ENCODE data around the gene HSPD1. TPM values are rescaled to one million over a fixed set of nuclear protein-coding genes. Genes with fewer than 3 reads are reported as not detected.

HSPD1 gene
- total RNA-seq, 1 experiment from 2014 or later: 532 TPM

DNA sequence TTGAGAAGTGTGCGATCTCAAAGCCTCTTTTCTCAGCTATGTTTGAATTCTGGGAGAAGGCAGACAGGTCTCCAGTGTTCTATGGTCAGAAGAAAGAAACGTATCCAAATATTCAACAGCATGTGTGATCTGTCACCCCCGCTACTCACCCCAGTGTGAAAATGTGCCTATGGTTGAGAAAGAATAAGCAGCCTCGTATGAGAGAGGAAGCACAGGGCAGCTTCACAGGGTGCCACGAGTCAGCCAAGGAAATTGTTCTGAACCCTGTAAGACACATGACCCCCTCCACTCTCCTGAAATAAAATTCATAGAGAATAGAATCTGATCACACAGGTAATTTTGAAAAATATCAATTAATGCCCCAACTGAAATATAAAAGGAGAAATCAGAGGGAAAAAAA, 56.8 kb downstream of the HSPD1 start:
- Histone ChIP-seq H3K4me2 (no peak overlapping the region), H3K27ac (no peak overlapping the region), H3F3A (ENCODE audit: insufficient read depth, low read depth) (no peaks in the 10 kb centered on the region), H3K4me3 (no peak overlapping the region), H3K4me1 (replicated peaks; ENCODE audit: insufficient read depth) (no peaks in the 10 kb centered on the region), H3K36me3 (ENCODE audit: low read depth) (no peaks in the 10 kb centered on the region), H3K27me3 (ENCODE audit: insufficient read depth, low read depth) (no peaks in the 10 kb centered on the region), H4K20me1 (ENCODE audit: insufficient read depth) (no peaks in the 10 kb centered on the region), H2AFZ (no peak overlapping the region), H3K9me3 (ENCODE audit: insufficient read depth, low read depth) (no peaks in the 10 kb centered on the region), H3K9me2 (ENCODE audit: insufficient read depth) (no peaks in the 10 kb centered on the region), H3K79me2 (ENCODE audit: low read depth) (no peaks in the 10 kb centered on the region)
- BruUV-seq (replicated peaks): no TSS peak
- intact Hi-C loops (cut with micrococcal nuclease; ENCODE audit: unreplicated experiment): no loop called here
- no peak for TF ChIP-seq EZH2 (IDR thresholded peaks at IDR 0.05; ENCODE audit: low read depth)
- TF ChIP-seq, protein P1, sequence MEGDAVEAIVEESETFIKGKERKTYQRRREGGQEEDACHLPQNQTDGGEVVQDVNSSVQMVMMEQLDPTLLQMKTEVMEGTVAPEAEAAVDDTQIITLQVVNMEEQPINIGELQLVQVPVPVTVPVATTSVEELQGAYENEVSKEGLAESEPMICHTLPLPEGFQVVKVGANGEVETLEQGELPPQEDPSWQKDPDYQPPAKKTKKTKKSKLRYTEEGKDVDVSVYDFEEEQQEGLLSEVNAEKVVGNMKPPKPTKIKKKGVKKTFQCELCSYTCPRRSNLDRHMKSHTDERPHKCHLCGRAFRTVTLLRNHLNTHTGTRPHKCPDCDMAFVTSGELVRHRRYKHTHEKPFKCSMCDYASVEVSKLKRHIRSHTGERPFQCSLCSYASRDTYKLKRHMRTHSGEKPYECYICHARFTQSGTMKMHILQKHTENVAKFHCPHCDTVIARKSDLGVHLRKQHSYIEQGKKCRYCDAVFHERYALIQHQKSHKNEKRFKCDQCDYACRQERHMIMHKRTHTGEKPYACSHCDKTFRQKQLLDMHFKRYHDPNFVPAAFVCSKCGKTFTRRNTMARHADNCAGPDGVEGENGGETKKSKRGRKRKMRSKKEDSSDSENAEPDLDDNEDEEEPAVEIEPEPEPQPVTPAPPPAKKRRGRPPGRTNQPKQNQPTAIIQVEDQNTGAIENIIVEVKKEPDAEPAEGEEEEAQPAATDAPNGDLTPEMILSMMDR (conservative IDR thresholded peaks at IDR 0.05): no peak
- ChIA-PET CTCF (no interaction called here), POLR2A (ENCODE audit: unreplicated experiment) (no interaction called here)
- no peak for DNase-seq

DNA sequence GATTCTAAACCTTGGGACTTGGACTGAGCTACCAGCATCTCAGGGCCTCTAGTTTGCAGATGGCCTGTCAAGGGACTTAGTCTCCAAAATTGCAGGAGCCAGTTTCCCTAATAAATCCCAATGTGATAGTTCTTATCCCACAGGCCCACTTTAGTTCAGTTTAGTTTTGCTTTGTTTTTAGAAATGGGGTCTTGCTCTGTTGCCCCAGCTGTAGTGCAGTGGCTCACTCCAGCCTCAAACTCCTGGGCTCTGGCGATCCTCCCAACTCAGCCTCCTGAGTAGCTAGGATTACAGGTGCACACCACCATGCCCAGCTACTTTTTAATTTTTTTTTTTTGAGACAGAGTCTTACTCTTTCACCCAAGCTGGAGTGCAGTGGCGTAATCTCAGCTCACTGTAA, 62.3 kb downstream of the HSPD1 start:
- Histone ChIP-seq H3K27ac (no peak overlapping the region), H3K36me3 (ENCODE audit: low read depth) (0 out of 2 replicates have a peak, but pooled peaks cover 4% of the 10 kb centered on the region), H2AFZ (no peak overlapping the region), H3K79me2 (ENCODE audit: low read depth) (peaks cover 25% of the 10 kb centered on the region), H3K4me1 (replicated peaks; ENCODE audit: insufficient read depth) (peaks cover 18% of the 10 kb centered on the region), H3F3A (ENCODE audit: insufficient read depth, low read depth) (peaks cover 8% of the 10 kb centered on the region), H3K9me3 (ENCODE audit: insufficient read depth, low read depth) (no peaks in the 10 kb centered on the region), H3K4me2 (no peak overlapping the region), H4K20me1 (ENCODE audit: insufficient read depth) (peaks cover 17% of the 10 kb centered on the region), H3K4me3 (no peak overlapping the region), H3K9me2 (ENCODE audit: insufficient read depth) (no peaks in the 10 kb centered on the region), H3K27me3 (ENCODE audit: insufficient read depth, low read depth) (no peaks in the 10 kb centered on the region)
- BruUV-seq (replicated peaks): no TSS peak
- TF ChIP-seq, protein P1 (conservative IDR thresholded peaks at IDR 0.05): no peak
- no peak for TF ChIP-seq EZH2 (IDR thresholded peaks at IDR 0.05; ENCODE audit: low read depth)
- ChIA-PET POLR2A (ENCODE audit: unreplicated experiment) (interaction anchor here (0.6 kb wide), 1 partner anchor 79 kb away, joined by 3 read pairs; no protein-coding TSS in a partner anchor), CTCF (interaction anchor here (1.0 kb wide), 1 partner anchor 12 kb away, joined by 3 read pairs; no protein-coding TSS in a partner anchor)
- no peak for DNase-seq
- intact Hi-C loops (cut with micrococcal nuclease; ENCODE audit: unreplicated experiment): loop anchor here (5.0 kb wide), 1 partner anchor 270 kb away; the partner anchor contains the start of gene MARS2

Other genes starting within 250 kb of the HSPD1 start
- 1.7 and 3.4 TPM in 2 replicates for gene ANKRD44, start 189.1 kb downstream of the HSPD1 start, total RNA-seq (2021)
- 127 and 156 TPM in 2 replicates for gene SF3B1, start 64.8 kb downstream of the HSPD1 start, total RNA-seq (2021)
- gene COQ10B, start 46.3 kb downstream of the HSPD1 start, total RNA-seq (2021): 14.8 and 18.1 TPM in 2 replicates
- gene HSPE1, start 539 bp upstream of the HSPD1 start, total RNA-seq (2021): 113 and 219 TPM in 2 replicates
- 19.9 and 20.1 TPM in 2 replicates for gene MOB4, start 16.2 kb upstream of the HSPD1 start, total RNA-seq (2021)
- not detected in 2 replicates for gene RFTN2, start 175.7 kb upstream of the HSPD1 start, total RNA-seq (2021)
- gene MARS2, start 205.5 kb upstream of the HSPD1 start, total RNA-seq (2021): 5.1 and 6.0 TPM in 2 replicates